ENCODE data around the gene SDK2. TPM values are rescaled to one million over a fixed set of nuclear protein-coding genes. Genes with fewer than 3 reads are reported as not detected.
A peak's percentile ranks its signal among the peaks of the same experiment; 100 is the strongest.

The SDK2 gene
- total RNA-seq, 1 donor from 2014 or later, result 31.2 TPM

DNA sequence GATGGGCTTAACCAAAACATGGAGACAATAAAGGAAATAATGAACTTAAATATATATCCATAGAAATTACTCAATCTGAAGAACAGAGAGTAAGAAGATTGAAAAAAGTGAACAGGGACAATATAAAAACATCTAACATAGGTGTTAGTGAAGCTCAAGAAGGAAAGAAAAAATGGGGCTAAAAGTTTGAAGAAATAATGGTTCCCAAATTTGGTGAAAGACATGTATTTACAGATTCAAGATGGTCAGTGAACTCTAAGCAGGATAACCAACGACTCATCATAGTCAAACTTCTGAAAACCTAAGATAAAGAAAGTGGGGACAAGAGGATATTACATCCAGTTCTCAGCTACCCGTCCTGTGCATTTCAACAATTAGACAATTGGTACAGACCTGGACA lies 22.6 kb downstream of the SDK2 start:
- peaks cover 63% of the 10 kb centered on the region for H3K4me1 Mint-ChIP-seq
- H3K27me3 Mint-ChIP-seq (ENCODE audit: low read depth), result no peaks in the 10 kb centered on the region
- no peak for DNase-seq (ENCODE audit: low read depth, low spot score)
- H3K9me3 Mint-ChIP-seq, result peaks cover 7% of the 10 kb centered on the region
- TF ChIP-seq CTCF (conservative IDR thresholded peaks at IDR 0.05), result no peak
- no peak overlapping the region for H3K27ac Mint-ChIP-seq (ENCODE audit: unreplicated experiment)
- peaks cover 28% of the 10 kb centered on the region for H3K36me3 Mint-ChIP-seq (ENCODE audit: low read depth)
- no peak overlapping the region for H3K4me3 Mint-ChIP-seq

GRCh38 chr17:73620414-73620813 lies 23.8 kb downstream of the SDK2 start:
- Mint-ChIP-seq H3K4me3 (no peak overlapping the region), H3K4me1 (peaks cover 67% of the 10 kb centered on the region), H3K9me3 (peaks cover 7% of the 10 kb centered on the region), H3K36me3 (ENCODE audit: low read depth) (peaks cover 28% of the 10 kb centered on the region), H3K27ac (ENCODE audit: unreplicated experiment) (no peak overlapping the region), H3K27me3 (ENCODE audit: low read depth) (no peaks in the 10 kb centered on the region)
- no peak for TF ChIP-seq CTCF (conservative IDR thresholded peaks at IDR 0.05)
- no peak for DNase-seq (ENCODE audit: low read depth, low spot score)

DNA sequence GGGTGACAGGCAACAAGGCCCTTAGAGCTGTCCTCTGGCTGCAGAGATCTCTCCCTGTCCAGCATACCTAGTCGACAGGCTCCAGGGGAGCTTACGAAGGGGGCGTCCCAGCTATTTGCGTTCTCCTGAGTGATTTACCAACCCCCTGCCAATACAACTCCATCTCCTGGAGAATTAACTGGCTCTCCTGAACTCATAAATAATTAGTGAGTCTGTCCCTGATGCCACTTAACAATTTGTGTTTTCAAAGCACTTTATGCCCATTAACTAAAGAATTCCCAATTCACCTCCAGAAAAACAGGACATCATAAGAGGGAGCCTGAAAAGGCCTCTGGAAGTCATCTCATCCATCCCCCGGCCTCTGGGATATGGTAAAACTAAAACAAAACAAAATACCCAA lies 26.7 kb downstream of the SDK2 start:
- no peak for TF ChIP-seq CTCF (conservative IDR thresholded peaks at IDR 0.05)
- peaks cover 66% of the 10 kb centered on the region for H3K4me1 Mint-ChIP-seq
- peaks cover 22% of the 10 kb centered on the region for H3K36me3 Mint-ChIP-seq (ENCODE audit: low read depth)
- peak overlapping the region; percentile 28 for H3K4me3 Mint-ChIP-seq
- no peak overlapping the region for H3K27ac Mint-ChIP-seq (ENCODE audit: unreplicated experiment)
- H3K27me3 Mint-ChIP-seq (ENCODE audit: low read depth), result no peaks in the 10 kb centered on the region
- H3K9me3 Mint-ChIP-seq, result peaks cover 7% of the 10 kb centered on the region
- DNase-seq (ENCODE audit: low read depth, low spot score), result no peak

GRCh38 chr17:73616873-73617404 lies 27.3 kb downstream of the SDK2 start:
- DNase-seq (ENCODE audit: low read depth, low spot score), result no peak
- H3K4me1 Mint-ChIP-seq, result peaks cover 67% of the 10 kb centered on the region
- H3K4me3 Mint-ChIP-seq, result peak overlapping the region; percentile 28
- no peaks in the 10 kb centered on the region for H3K27me3 Mint-ChIP-seq (ENCODE audit: low read depth)
- H3K36me3 Mint-ChIP-seq (ENCODE audit: low read depth), result peaks cover 21% of the 10 kb centered on the region
- peaks cover 7% of the 10 kb centered on the region for H3K9me3 Mint-ChIP-seq
- no peak for TF ChIP-seq CTCF (conservative IDR thresholded peaks at IDR 0.05)
- H3K27ac Mint-ChIP-seq (ENCODE audit: unreplicated experiment), result peak overlapping the region; percentile 81

DNA sequence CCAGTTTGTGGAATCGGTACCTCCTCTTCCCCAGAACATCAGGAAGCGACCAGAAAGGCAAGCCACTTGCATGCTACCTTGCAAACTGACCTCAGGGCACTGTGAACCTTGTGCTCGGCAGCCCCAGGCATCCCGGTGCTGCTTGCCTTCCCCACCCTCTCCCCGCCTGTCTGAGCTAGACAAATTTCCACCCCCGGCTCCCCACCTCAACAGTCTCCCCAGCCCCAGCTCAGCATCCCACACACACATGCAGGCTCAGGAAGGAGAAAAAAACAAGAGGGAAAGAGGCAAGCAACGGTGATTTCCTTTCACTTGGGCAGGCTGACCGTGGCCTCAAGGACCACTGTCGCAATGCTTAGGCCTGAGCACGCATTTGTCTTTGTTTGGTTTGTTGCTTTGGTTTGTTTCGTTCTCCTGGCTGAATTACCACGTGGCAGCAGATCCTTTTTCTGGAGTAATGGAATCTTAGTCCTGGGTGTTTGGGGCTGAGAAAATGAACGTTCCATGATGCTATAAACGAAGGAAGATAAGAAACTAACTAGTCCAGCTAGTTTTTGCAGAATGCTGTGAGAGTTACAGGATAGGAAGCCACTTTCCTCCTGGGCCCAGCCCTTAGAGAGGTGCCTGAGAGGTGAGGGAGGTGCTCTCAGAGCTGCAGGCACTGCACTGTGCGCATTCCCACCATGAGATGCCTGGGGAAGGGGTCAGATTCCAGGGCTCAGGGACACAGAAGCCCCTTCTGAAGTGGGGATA lies 27.9 kb downstream of the SDK2 start:
- Mint-ChIP-seq H3K4me3 (peak overlapping the region; percentile 28), H3K9me3 (peaks cover 7% of the 10 kb centered on the region), H3K27ac (ENCODE audit: unreplicated experiment) (peak overlapping the region; percentile 81), H3K27me3 (ENCODE audit: low read depth) (no peaks in the 10 kb centered on the region), H3K4me1 (peaks cover 73% of the 10 kb centered on the region), H3K36me3 (ENCODE audit: low read depth) (peaks cover 19% of the 10 kb centered on the region)
- DNase-seq (ENCODE audit: low read depth, low spot score), result no peak
- no peak for TF ChIP-seq CTCF (conservative IDR thresholded peaks at IDR 0.05)
